GM20000 (cell line): ENCODE measurements around the gene OR52B6.

Source experiments
- DNase-seq: peaks from one replicate; pipeline ENCODE4 v3.0.0; 2012; ENCODE audit warnings: low spot score
- TF ChIP-seq, protein P1 (sequence below): IDR thresholded peaks from 2 replicates; pipeline ENCODE4 v1.5.1; 2012; ENCODE audit warnings: mild to moderate bottlenecking, control low read depth; ENCODE audit errors: extremely low read depth, missing control alignments

The OR52B6 gene

GRCh38 chr11:5611627-5612026 is 30.9 kb downstream of the OR52B6 start:
- DNase-seq: no peak
- TF ChIP-seq, protein P1, sequence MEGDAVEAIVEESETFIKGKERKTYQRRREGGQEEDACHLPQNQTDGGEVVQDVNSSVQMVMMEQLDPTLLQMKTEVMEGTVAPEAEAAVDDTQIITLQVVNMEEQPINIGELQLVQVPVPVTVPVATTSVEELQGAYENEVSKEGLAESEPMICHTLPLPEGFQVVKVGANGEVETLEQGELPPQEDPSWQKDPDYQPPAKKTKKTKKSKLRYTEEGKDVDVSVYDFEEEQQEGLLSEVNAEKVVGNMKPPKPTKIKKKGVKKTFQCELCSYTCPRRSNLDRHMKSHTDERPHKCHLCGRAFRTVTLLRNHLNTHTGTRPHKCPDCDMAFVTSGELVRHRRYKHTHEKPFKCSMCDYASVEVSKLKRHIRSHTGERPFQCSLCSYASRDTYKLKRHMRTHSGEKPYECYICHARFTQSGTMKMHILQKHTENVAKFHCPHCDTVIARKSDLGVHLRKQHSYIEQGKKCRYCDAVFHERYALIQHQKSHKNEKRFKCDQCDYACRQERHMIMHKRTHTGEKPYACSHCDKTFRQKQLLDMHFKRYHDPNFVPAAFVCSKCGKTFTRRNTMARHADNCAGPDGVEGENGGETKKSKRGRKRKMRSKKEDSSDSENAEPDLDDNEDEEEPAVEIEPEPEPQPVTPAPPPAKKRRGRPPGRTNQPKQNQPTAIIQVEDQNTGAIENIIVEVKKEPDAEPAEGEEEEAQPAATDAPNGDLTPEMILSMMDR: no peak

- TF ChIP-seq, protein P1: no peak
- no peak for DNase-seq
Observed at GRCh38 chr11:5618807-5619206, 38.1 kb downstream of the OR52B6 start.

GRCh38 chr11:5620651-5621521 is 40.2 kb downstream of the OR52B6 start:
- TF ChIP-seq, protein P1: no peak
- DNase-seq: no peak

DNA sequence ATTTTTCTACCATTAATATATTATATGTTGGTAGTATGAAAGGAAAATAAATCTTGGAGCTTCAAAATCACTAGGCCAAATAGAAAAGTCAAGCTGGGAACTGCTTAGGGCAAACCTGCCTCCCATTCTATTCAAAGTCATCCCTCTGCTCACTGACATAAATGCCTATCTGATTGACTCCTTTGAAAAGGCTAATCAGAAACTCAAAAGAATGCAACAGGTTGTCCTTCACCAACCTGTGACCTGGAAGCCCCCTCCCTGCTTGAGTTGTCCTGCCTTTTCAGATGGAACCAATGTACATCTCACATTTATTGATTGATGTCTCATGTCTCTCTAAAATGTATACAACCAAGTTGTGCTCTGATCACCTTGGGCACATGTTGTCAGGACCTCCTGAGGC is 40.9 kb downstream of the OR52B6 start:
- no peak for DNase-seq
- TF ChIP-seq, protein P1: no peak

- TF ChIP-seq, protein P1: no peak
- DNase-seq: no peak
Observed at GRCh38 chr11:5622802-5623201, 42.1 kb downstream of the OR52B6 start.

GRCh38 chr11:5624489-5625279 is 44.0 kb downstream of the OR52B6 start, which contains the start of gene TRIM34:
Gene TRIM34, plus strand, starts transcription at chr11:5625001. Its CDS starts 7,331 bp downstream, at chr11:5632332.
- TF ChIP-seq, protein P1: no peak
- peak; percentile 86 for DNase-seq

GRCh38 chr11:5625281-5625680 is 44.6 kb downstream of the OR52B6 start:
- TF ChIP-seq, protein P1: no peak
- no peak for DNase-seq
